Activated B cell treated with CpG ODN at 0.5 μM for 24 hours (primary cell): ENCODE measurements around the gene C12orf60. TPM values are rescaled to one million over a fixed set of nuclear protein-coding genes. Genes with fewer than 3 reads are reported as not detected.
A peak's percentile ranks its signal among the peaks of the same experiment; 100 is the strongest.

ENCODE experiments used
- ATAC-seq: fragments of 200-7000 bp; cut with Tn5 transposase; one replicate; pipeline ENCODE4 v1.10.0; 2021; ENCODE audit warnings: low read depth, mild to moderate bottlenecking, moderate library complexity
- CTCF ChIA-PET: fragments of 350-600 bp; sonication (Branson Sonifier 250); formaldehyde crosslinking; loops from one replicate; lab custom pipeline; 2021; ENCODE audit warnings: antibody characterized with exemption; lab: Charles Lee
- POLR2A ChIA-PET: fragments of 350-600 bp; sonication (Branson Sonifier 250); formaldehyde crosslinking; loops from one replicate; lab custom pipeline; 2021; ENCODE audit warnings: antibody characterized with exemption; lab: Charles Lee
- DNase-seq: peaks from one replicate; pipeline ENCODE4 v3.0.0; 2022
- H3K27ac Mint-ChIP-seq: one replicate; pipeline ENCODE4 v1.8.0; 2020; ENCODE audit warnings: mixed read lengths
- H3K27me3 Mint-ChIP-seq: one replicate; pipeline ENCODE4 v1.8.0; 2021; ENCODE audit warnings: mixed read lengths
- H3K36me3 Mint-ChIP-seq: one replicate; pipeline ENCODE4 v1.8.0; 2021; ENCODE audit warnings: low read depth, mixed read lengths
- H3K4me1 Mint-ChIP-seq: one replicate; pipeline ENCODE4 v1.8.0; 2021; ENCODE audit warnings: mixed read lengths
- H3K4me3 Mint-ChIP-seq: one replicate; pipeline ENCODE4 v1.8.0; 2020; ENCODE audit warnings: mild to moderate bottlenecking, mixed read lengths
- H3K9me3 Mint-ChIP-seq: one replicate; pipeline ENCODE4 v1.8.0; 2020; ENCODE audit warnings: mixed read lengths
- CTCF ChIP-seq: fragments of 200-600 bp; IDR thresholded peaks from one replicate; pipeline ENCODE4 v1.8.0; 2022; ENCODE audit warnings: antibody characterized with exemption, mild to moderate bottlenecking
- intact Hi-C: fragments of 100-400 bp; cut with micrococcal nuclease; formaldehyde crosslinking; loops from one replicate; pipeline ENCODE4 v1.15.1; 2024
- total RNA-seq: library from RNA; stranded (reverse); gene quantifications from 2 replicates; pipeline ENCODE4 v1.2.3, GENCODE V29; 2022

C12orf60 gene
- total RNA-seq, 1 donor from 2014 or later, result 0.64 TPM

- H3K27me3 Mint-ChIP-seq, result no peaks in the 10 kb centered on the region
- H3K4me1 Mint-ChIP-seq, result peaks cover 32% of the 10 kb centered on the region
- ChIA-PET POLR2A (interaction anchor here (1.2 kb wide), 1 partner anchor 13 kb away, joined by 4 read pairs; no protein-coding TSS in a partner anchor), CTCF (interaction anchor here (2.2 kb wide), 1 partner anchor 8 kb away, joined by 13 read pairs; no protein-coding TSS in a partner anchor)
- intact Hi-C loops, result no loop called here
- H3K27ac Mint-ChIP-seq, result no peak overlapping the region
- TF ChIP-seq CTCF, result no peak
- H3K4me3 Mint-ChIP-seq, result no peak overlapping the region
- H3K36me3 Mint-ChIP-seq, result peaks cover 4% of the 10 kb centered on the region
- DNase-seq (no peak), ATAC-seq (no peak)
- peaks cover 4% of the 10 kb centered on the region for H3K9me3 Mint-ChIP-seq
Observed at GRCh38 chr12:14853961-14854360, 50.5 kb downstream of the C12orf60 start.

- Mint-ChIP-seq H3K4me3 (no peak overlapping the region), H3K4me1 (peaks cover 37% of the 10 kb centered on the region), H3K36me3 (peaks cover 7% of the 10 kb centered on the region), H3K27me3 (no peaks in the 10 kb centered on the region), H3K27ac (no peak overlapping the region), H3K9me3 (peaks cover 10% of the 10 kb centered on the region)
- DNase-seq (no peak), ATAC-seq (peak; percentile 28)
- TF ChIP-seq CTCF, result no peak
- POLR2A ChIA-PET, result interaction anchor here (1.2 kb wide), 1 partner anchor 12 kb away, joined by 4 read pairs; no protein-coding TSS in a partner anchor
- intact Hi-C loops, result no loop called here
- CTCF ChIA-PET, result interaction anchor here (2.2 kb wide), 1 partner anchor 9 kb away, joined by 13 read pairs; no protein-coding TSS in a partner anchor
Observed at GRCh38 chr12:14854586-14855183, 51.2 kb downstream of the C12orf60 start.

- ChIA-PET CTCF (no interaction called here), POLR2A (interaction anchor here (0.7 to 1.7 kb wide), 4 partner anchors 88 to 127 kb away, joined by 3 to 6 read pairs (median 4); partner anchors contain the start of gene ARHGDIB)
- peaks cover 16% of the 10 kb centered on the region for H3K9me3 Mint-ChIP-seq
- H3K36me3 Mint-ChIP-seq, result peaks cover 7% of the 10 kb centered on the region
- ATAC-seq (peak; percentile 54), DNase-seq (no peak)
- no peak for TF ChIP-seq CTCF
- H3K27me3 Mint-ChIP-seq, result no peaks in the 10 kb centered on the region
- peak overlapping the region; percentile 79 for H3K27ac Mint-ChIP-seq
- intact Hi-C loops, result loop anchor here (2.0 kb wide), 2 partner anchors 16 to 26 kb away; partner anchors contain the start of gene MGP
- H3K4me3 Mint-ChIP-seq, result peak overlapping the region; percentile 17
- H3K4me1 Mint-ChIP-seq, result peaks cover 37% of the 10 kb centered on the region
Observed at GRCh38 chr12:14858513-14858912, 55.0 kb downstream of the C12orf60 start.

- Mint-ChIP-seq H3K27me3 (no peaks in the 10 kb centered on the region), H3K4me1 (peaks cover 27% of the 10 kb centered on the region), H3K4me3 (no peak overlapping the region), H3K27ac (no peak overlapping the region), H3K9me3 (peaks cover 16% of the 10 kb centered on the region), H3K36me3 (peaks cover 7% of the 10 kb centered on the region)
- ChIA-PET POLR2A (no interaction called here), CTCF (no interaction called here)
- DNase-seq (no peak), ATAC-seq (no peak)
- TF ChIP-seq CTCF, result no peak
- intact Hi-C loops, result no loop called here
Observed at GRCh38 chr12:14860490-14860889, 57.0 kb downstream of the C12orf60 start.

- Mint-ChIP-seq H3K27me3 (peaks cover 7% of the 10 kb centered on the region), H3K36me3 (no peaks in the 10 kb centered on the region), H3K27ac (no peak overlapping the region), H3K9me3 (peaks cover 2% of the 10 kb centered on the region), H3K4me1 (no peaks in the 10 kb centered on the region), H3K4me3 (no peak overlapping the region)
- intact Hi-C loops, result no loop called here
- ATAC-seq (no peak), DNase-seq (no peak)
- no peak for TF ChIP-seq CTCF
- CTCF ChIA-PET, result no interaction called here
- POLR2A ChIA-PET, result no interaction called here
Observed at GRCh38 chr12:14868916-14869506, 65.5 kb downstream of the C12orf60 start.
